NCI-H345 treated with DMSO at 0.1 percent for 48 hours (cell line): Measurements from ENCODE around the gene PPARA.
A peak's percentile ranks its signal among the peaks of the same experiment; 100 is the strongest.

Experiments
- DNase-seq: peaks from one replicate; lab custom pipeline; 2025; ENCODE audit not compliant: unreplicated experiment; lab: John Stamatoyannopoulos, UW

PPARA gene

GRCh38 chr22:46202897-46203600, 52.7 kb downstream of the PPARA start:
- no peak for DNase-seq

- DNase-seq: no peak
Measured at GRCh38 chr22:46203601-46203980, 53.3 kb downstream of the PPARA start.

- no peak for DNase-seq
Measured at GRCh38 chr22:46209262-46209661, 58.9 kb downstream of the PPARA start.

GRCh38 chr22:46212195-46212594, 61.9 kb downstream of the PPARA start:
- DNase-seq: no peak

GRCh38 chr22:46213052-46213451, 62.7 kb downstream of the PPARA start:
- no peak for DNase-seq

- no peak for DNase-seq
Measured at GRCh38 chr22:46214149-46214548, 63.8 kb downstream of the PPARA start.

- no peak for DNase-seq
Measured at GRCh38 chr22:46214616-46215015, 64.3 kb downstream of the PPARA start.

GRCh38 chr22:46219636-46220035, 69.3 kb downstream of the PPARA start:
- DNase-seq: peak; percentile 45

- DNase-seq: no peak
Measured at GRCh38 chr22:46220921-46221320, 70.6 kb downstream of the PPARA start.

GRCh38 chr22:46224044-46224897, 73.9 kb downstream of the PPARA start:
- no peak for DNase-seq

- DNase-seq: no peak
Measured at GRCh38 chr22:46224898-46225290, 74.6 kb downstream of the PPARA start.

- DNase-seq: no peak
Measured at GRCh38 chr22:46225631-46226030, 75.3 kb downstream of the PPARA start.

GRCh38 chr22:46226577-46226976, 76.3 kb downstream of the PPARA start:
- no peak for DNase-seq

GRCh38 chr22:46229701-46230100, 79.4 kb downstream of the PPARA start:
- DNase-seq: no peak

GRCh38 chr22:46230262-46230901, 80.1 kb downstream of the PPARA start:
- DNase-seq: no peak

- DNase-seq: no peak
Measured at GRCh38 chr22:46233231-46233630, 82.9 kb downstream of the PPARA start.

- no peak for DNase-seq
Measured at GRCh38 chr22:46234969-46235368, 84.6 kb downstream of the PPARA start.

GRCh38 chr22:46237453-46238124, 87.3 kb downstream of the PPARA start:
- DNase-seq: no peak

- no peak for DNase-seq
Measured at GRCh38 chr22:46238541-46238940, 88.2 kb downstream of the PPARA start.

- DNase-seq: no peak
Measured at GRCh38 chr22:46239261-46240048, 89.1 kb downstream of the PPARA start.

- no peak for DNase-seq
Measured at GRCh38 chr22:46240073-46240472, 89.7 kb downstream of the PPARA start.
